ENCODE data around the gene CGA.

DNA sequence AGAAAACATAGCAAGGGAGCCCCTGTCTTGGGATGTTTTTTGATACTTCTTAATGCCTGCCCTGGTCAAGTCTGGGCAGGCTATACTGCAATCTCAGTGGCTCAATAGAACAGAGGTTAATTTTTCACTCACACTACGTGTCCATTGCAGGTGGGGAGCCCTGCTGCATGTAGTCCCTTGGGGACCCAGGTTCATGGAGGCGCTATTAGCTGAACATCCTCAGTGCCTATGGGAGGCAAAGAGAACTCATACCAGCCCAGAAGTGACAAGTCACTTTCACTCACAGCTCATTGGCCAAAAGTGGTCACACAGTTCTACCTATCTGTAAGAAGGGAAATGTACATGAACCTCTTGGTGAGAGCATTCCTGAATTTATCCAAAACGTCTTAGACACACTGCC, 23.2 kb downstream of the CGA start:
- TF ChIP-seq, protein P1, sequence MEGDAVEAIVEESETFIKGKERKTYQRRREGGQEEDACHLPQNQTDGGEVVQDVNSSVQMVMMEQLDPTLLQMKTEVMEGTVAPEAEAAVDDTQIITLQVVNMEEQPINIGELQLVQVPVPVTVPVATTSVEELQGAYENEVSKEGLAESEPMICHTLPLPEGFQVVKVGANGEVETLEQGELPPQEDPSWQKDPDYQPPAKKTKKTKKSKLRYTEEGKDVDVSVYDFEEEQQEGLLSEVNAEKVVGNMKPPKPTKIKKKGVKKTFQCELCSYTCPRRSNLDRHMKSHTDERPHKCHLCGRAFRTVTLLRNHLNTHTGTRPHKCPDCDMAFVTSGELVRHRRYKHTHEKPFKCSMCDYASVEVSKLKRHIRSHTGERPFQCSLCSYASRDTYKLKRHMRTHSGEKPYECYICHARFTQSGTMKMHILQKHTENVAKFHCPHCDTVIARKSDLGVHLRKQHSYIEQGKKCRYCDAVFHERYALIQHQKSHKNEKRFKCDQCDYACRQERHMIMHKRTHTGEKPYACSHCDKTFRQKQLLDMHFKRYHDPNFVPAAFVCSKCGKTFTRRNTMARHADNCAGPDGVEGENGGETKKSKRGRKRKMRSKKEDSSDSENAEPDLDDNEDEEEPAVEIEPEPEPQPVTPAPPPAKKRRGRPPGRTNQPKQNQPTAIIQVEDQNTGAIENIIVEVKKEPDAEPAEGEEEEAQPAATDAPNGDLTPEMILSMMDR (IDR thresholded peaks at IDR 0.05): no peak
- no peak for TF ChIP-seq ZFX (IDR thresholded peaks at IDR 0.05; ENCODE audit: borderline replicate concordance)

All from 22Rv1 (cell line).